ENCODE measurements around the gene CDAN1.

The CDAN1 gene

DNA sequence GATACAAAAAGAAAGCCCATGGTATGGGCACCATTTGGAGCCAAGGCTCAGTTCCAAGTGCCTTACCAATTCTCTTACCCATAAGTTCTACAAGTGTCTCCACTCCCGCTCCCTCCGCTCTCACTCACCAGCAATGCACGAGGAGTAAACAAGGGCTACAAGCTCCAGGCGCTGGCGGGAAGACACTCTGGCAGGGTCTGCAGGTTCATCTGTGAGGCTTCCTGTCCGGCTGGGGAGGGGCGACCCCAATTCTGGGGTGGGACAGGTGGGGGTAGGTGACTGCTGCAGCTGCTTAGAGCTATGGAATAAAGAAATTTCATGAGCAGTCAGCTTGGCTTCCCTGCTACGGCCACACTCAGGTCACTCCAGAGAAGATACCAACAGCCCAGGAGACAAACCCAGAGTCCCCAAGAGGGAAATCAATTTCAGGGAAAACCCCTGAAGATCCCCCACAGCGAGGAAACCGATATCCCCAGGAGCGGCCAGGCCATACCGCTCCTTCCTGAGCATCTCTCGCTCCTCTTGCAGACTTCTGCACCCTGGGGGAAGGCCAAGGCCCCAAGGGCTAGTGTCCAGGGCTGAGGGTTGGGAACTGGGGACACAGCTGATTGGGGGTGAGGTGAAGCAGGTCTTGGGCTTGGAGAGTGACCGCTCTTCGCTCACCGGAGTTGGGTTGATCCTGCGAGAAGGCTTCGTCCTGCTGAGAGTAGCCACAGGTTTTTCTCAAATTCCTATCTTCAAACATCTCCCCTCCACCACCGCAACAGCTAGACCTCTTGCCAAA, 1.4 kb downstream of the CDAN1 start:
- DNase-seq (ENCODE audit: low read depth in 2 of 2): no peak

DNA sequence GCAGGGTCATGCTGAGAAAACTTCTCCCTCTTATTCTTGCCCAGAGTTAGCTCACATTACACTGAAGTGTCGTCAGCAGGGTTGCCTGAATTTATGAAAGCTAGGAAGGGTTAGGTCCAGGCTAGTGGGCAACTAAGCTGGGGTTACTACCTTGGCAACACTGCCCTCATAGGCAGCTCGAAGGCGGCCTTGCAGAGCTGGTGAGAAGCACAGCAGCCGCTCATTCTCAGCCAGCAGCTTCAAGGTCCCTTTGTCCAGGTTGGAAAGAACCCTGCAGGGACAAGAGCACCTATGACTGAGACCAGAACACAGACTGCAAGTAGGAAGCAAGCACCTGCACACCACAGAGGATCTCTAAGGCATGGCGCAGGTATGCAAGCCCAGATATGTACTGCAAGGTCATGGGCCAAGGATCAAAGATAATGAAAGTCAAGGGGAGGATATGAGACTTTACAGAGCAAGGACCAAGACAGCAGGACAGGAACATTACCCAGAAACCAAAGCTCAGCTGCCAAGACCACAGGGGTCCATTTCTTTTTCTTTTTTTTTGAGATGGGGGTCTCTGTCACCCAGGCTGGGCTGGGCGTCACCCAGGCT, 2.8 kb downstream of the CDAN1 start:
- no peak for DNase-seq (ENCODE audit: low read depth in 2 of 2)

DNA sequence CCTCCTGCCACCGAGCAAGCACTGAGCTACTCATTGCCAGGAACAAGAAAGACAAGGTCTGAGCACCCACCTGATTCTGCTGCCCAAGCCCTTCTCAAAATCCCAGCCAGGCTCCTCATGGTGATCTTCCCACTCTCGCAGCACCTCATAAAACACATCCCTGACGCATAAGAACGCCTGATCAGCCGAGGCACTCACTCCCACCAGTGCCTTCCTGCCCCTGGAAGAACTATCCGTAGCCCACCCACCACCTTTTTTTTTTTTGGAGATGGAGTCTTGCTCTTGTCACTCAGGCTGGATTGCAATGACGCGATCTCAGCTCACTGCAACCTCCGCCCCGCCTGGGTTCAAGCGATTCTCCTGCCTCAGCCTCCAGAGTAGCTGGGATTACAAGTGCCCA, 3.9 kb downstream of the CDAN1 start:
- DNase-seq (ENCODE audit: low read depth in 2 of 2): no peak

DNA sequence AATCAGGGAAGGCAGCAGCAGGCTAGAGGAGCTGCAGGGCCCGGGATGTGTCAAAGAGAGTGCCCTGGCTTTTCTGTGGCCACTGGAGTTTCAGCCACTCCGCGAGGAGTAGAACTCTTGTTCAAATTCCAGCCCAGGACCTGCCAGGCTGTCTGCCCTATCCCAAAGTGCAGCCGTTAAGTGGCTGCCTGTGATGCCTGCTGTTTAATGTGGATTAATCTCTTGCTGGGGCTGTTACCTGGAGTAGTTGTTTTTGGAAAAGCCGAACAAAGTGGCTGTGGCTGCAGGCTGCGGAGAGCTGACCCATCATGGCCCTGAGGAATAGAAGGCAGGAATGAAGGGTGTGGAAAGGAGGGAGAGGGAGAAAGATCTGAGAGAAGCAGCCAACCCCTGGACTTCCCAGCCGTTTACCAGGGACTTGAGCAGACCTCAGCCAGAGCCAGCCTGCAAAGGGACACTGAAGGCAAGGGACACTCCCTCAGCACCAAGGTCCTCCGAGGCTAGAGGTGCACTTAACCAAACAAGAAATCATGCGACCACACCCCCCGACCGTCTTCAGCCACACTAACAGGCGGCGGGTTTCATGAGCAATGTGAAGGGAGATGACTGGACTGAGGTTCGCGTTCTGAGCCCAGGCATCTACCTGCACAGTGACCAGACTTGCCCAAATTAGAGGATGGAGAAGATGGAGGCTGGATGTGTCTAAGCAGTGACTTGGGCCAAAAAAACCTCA, 4.7 kb downstream of the CDAN1 start:
- DNase-seq (ENCODE audit: low read depth in 2 of 2): no peak

DNA sequence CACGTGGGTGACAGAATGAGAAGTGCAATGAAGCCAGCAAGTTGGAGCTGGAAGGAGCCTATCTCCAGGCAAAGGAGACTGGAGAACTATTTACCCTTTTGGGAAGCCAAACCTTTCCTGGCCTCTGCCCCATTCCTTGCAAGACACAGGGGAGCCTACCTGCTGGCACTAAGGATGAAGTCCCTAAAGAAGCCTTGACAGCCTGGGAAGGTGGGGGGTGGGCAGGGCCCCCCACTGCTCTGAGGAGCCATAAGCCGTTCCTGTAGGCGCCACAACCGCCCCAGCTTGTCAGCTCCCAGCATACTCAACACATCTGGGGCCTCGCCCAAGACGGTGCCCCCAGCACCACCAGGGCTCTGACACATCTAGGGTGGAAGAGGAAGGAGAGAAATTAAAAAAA, 5.5 kb downstream of the CDAN1 start:
- DNase-seq (ENCODE audit: low read depth in 2 of 2): no peak

DNA sequence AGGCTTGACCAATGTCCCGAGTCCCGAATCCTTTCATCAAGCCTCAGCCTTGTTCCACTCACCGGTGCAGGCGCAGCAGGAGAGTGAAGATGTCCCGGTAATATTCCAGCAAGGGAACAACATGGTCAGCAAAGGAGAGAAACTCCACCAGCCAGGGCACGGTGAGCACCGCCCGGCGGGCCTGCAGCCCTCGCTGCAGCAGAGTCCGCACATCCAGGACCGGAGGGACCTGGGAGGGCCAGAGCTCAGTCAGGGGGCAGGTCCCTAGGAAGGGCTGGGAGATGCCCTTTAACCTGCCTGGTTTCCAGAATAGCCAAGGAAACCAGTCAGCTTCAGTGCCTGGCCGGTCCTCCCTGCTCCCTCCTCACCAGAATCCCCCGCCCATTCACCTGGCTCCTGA, 6.4 kb downstream of the CDAN1 start:
- no peak for DNase-seq (ENCODE audit: low read depth in 2 of 2)

DNA sequence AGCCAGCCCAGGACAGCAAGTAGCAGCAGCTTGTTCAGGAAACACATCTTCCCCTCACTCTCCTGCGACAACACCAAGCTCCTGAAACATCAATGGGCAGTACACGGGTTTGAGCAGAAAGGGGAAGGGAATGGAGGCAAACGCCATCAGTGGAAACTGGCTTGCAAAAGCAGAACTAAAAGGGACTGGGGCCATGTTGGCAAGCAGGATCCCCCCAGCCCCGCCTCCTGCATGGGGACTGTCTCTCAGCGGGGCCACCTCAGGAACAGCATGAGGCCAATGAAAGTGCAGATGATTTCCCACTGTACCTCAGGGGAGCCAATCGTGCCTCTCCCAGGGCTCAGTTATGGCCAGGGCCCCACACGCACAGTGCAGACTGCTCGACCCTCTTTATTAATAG, 6.8 kb downstream of the CDAN1 start:
- no peak for DNase-seq (ENCODE audit: low read depth in 2 of 2)

DNA sequence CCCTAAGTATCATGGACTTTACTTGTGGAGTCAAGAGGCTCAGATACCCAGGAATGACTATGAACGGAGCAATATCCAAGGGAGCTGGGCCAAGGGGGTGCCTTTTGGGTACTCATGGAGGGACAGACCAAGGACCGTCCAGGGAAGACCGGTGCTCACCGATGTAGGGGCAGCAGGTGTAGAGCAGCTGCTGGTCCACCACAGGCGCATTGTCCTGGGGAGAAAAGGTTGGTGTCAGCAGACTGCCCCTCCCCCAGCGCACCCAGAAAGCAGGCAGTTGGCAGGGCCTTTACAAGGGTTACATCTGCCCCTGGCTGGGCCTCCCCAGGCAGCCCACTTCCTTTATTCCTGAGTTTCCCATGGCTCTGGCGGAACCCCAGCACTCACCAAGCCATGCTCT, 7.5 kb downstream of the CDAN1 start:
- no peak for DNase-seq (ENCODE audit: low read depth in 2 of 2)

DNA sequence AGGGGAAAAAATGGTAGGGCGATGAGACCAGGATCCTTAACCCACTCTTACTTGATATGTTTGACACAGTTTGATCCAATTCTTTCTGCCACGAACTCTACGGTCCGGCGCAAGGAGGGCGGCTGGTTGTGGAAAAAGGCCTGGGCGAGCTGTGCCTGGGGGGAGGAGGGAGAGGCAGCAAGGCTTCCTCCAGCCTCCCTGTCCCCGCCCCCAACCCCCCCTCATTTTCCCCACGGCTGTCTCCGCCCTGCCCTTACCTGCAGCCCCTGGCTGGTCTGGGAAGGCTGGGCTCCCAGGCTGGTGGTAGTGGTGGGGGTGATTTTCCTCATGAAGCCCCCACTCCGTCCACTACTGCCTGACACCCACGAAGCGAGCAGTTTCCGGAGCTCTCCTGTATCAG, 8.0 kb downstream of the CDAN1 start:
- no peak for DNase-seq (ENCODE audit: low read depth in 2 of 2)

DNA sequence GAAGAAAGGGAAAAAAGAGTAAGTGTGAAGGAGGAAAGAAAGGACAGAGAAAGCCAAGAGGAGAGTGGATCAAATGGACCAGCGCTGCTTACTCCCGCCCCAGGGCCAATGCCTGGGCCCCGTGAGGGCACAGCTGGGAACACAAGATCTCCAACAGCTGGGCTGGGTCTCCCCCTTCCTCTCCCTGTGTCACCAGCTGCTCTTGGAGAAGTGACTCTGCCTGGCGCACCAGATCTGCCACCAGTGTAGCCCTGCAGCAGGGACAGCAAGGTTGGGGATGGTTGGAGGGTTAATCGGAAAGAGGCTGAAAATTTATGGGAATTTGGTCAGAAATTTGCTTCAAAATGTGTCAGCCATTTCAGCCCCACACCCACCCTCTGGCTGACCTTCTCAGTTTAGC, 8.4 kb downstream of the CDAN1 start:
- DNase-seq (ENCODE audit: low read depth in 2 of 2): no peak

DNA sequence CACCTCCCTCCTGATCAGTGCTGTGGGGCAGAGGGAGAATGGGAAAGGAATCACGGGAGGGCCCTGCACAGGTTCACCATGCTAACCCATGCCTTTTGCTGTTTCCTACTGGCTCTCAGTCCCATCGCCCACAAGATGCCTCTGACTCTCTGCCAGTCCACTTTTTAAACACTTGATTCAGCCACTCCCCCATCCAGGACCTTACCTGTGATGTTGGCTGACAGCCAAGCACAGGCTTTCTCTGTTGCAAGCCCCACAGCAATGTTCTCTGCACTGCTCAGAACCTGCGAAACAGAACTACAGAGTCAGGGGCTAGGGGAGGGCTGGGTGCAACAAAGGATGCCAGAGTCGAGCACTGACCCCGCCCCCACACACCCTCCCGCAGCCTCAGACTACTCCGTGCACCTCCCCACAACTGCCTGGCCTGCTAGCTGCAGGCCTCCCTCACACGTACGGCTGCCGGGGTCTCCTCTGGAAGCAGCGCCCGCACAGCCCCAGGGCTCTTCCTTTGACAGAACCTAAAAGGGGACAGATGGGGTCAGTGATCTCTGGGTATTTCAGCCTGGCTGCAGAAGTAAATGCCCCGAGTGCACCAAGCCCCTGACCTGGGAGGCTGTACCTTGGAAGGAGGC, 9.1 kb downstream of the CDAN1 start:
- DNase-seq (ENCODE audit: low read depth in 2 of 2): no peak

DNA sequence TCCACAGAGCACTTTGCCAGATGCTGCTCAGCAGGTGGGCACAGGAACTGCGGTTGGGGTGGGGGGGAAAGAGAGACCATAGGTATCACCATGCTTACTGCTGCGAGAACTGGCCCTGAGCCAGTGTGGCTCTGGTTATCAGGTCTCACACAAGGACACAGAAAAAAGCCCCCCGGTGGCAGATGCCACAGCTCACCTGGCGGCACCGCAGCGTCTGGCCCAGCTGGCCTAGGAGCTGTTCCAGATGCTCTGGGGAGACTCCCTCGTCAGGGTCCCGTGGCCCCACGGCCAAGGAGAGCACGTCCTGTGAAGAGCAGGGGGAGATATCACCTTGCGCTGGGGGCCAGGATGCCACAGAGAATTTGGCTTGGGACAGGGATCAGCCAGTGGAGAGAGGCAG, 10.8 kb downstream of the CDAN1 start:
- DNase-seq (ENCODE audit: low read depth in 2 of 2): no peak

DNA sequence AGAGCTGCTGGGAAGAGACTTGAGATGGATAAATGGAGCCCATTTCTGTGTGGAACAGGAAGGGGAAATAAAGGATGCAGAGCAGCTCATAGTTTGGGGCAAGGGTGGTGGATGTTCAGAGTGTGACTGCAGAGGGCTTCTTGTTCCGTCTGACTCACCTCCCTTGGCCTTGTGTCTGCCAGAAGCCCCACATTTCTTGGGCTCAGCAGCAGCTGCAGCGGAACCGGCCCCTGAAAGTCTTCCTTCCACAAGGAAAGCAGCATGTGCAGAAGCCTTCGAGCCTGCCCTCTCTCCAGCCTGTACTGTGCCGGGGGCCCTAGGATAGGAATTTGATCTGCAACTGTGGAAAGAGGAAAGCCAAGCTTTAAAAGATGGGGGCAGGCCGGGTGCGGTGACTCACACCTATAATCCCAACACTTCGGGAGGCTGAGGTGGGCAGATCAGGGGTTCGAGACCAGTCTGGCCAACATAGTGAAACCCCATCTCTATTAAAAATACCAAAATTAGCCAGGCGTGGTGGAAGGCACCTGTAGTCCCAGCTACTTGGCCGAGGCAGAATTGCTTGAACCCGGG, 11.5 kb downstream of the CDAN1 start:
- DNase-seq (ENCODE audit: low read depth in 2 of 2): no peak

DNA sequence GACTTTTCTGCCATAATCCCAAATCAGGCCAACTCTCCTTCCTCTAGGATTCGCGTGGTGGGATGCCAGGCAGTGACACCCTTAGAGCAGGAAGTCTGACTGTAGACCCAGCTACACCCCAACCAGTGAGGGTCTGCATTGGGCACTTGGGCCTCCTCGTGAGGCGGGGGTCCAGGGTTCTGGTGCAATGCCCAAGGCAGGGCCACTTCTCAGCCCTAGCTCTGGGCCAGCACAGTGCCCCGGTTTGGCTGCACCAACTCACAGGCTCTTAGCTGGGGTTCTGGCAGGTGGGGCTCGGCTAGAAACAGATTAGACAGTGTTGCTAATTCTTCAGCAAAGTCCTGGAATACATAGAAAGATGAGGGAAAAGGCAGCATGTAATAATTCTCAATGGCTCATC, 12.7 kb downstream of the CDAN1 start:
- DNase-seq (ENCODE audit: low read depth in 2 of 2): no peak

DNA sequence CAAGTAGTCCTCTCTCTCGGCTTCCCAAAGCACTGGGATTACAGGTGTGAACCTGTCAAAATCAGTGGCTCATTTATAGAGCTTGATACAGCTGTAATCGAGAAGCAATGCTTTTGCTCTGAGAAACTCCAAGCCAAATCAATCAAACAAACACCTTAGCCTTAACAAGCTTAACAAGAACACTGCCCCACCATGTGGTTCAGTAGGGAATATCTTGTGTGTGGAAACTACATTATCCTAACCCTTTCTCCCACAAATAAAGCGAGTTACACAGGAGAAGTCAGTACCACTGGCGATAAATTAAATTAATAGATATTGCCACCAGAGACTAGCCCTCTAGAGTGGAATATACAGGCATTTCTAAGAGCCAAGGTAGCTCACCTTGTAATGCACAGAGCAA, 13.9 kb downstream of the CDAN1 start:
- no peak for DNase-seq (ENCODE audit: low read depth in 2 of 2)

DNA sequence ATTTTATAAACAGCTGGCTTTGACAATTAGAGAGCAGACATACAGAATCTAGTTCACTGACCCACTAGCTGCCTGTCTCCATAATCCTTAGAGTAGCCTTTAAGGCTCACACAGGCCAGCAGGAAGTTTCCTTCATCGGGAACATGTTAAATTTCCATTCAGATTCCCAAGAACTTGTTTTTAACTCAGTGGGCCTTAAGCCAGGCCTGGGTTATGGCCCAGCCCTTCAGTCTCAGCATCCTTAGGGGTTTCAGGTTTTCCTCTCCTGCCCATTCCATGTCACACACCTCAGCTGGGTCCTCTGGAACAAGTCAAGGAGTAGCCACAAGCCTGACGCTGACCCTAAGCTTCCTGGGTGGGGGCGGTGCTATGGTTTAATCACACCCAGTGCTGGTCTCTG, 15.0 kb downstream of the CDAN1 start:
- DNase-seq (ENCODE audit: low read depth in 2 of 2): no peak

DNA sequence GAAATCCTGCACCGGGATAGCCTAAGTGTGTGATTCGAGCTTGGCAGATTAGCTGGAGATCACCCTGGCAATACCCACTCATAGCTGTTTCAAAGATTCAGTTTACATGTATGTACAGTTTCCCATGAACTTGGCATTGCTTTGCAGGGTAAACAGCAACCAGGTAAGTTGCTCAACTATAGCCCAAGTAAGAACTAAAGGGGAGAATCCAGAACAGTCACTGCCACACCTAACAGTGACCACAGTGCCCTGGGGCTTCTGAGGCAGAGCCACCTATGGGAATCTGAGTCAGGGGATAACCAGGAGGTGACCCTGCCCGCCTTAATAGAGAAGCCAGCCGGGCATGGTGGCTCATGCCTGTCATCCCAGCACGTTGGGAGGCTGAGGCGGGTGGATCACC, 15.9 kb downstream of the CDAN1 start:
- no peak for DNase-seq (ENCODE audit: low read depth in 2 of 2)

DNA sequence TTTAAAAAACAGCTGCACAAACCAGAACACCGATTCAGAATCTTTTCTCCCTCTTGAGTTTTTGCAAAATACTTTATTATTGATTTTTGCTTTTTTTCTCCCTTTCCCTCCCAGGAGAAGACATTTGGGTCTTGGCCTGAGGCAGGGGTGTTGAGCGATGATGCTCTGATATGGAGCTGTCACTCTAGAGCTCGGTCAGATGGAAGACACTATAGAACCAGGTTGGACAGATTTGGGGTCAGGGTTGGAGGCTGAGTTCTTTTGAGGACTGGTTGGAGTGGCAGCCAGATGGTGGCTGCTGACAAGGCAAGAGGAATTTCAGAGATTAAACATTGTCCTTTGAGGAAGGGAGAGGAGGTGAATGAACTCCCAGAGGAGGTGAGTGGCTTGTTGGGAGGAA, 16.9 kb downstream of the CDAN1 start:
- no peak for DNase-seq (ENCODE audit: low read depth in 2 of 2)

DNA sequence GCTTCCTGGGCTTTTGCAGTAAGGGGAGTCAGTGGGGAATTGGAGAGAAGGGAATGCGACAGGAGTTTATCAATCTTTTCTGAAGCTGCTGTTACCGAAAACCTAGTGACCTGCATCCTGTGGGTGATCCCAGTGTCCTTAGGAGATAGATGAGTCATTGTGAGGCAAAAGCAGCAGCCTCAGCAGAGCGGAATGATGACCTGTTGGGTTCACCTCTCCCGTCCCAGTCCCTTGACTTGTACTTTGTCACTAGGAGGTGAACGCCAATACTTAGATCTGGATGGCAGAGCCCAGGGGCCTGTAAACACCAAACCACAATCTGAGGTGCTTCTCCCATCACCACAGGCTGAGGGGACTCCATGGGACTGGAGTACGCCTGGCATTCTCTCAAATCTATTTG, 17.9 kb downstream of the CDAN1 start:
- no peak for DNase-seq (ENCODE audit: low read depth in 2 of 2)

DNA sequence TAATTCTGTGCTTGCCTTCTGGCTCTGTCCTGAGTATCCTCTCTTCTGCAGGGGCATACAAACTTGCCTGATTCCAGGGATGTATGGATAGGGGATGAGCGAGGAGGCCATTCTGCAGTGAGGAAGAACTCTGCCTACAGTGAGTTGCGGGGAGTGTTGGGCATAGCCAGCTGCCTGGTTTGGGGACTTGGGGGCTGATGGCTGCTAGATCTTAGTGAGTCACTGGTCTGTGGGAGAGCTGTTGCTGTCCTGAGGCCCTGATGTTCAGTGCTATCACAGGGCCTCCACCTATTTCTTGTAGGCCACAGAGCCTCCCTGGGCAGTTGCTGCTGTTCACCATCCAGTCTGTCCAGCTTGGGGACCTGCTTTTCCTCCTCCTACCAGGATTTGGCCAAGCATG, 20.3 kb downstream of the CDAN1 start:
- DNase-seq (ENCODE audit: low read depth in 2 of 2): no peak

DNA sequence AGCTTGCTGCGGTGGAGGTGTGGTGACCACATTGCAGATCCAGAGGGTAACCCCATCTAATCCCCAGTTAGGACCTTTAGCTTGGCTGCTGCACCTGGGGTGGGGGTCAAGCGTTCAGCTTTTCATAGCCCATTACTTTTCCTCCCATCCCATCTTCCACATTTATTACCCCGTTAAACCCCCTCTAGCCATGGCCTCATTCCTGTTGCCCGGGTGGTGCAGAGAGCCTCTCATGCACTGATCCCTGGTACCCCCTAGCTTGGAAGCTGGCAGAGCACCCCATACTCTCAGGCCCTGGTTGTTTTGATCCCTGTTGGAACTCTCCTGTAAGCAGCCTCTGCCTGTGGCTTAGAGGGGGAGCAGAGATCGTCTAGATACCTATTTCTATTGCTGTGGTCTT, 20.8 kb downstream of the CDAN1 start:
- DNase-seq (ENCODE audit: low read depth in 2 of 2): no peak

DNA sequence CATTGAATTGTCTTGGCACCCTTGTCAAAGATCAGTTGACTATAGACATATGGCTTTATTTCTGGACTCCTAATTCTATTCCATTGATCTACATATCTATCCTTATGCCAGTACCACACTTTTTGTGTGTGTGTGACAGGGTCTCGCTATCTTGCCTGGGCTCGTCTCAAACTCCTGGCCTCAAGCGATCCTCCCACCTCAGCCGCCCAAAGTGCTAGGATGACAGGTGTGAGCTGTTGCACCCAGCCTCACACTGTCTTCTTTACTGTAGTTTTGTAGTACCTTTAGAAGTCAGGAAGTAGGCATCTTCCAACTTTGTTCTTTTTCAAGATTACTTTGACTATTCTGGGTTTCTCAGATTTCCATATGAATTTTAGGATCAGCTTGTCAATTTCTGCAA, 24.3 kb downstream of the CDAN1 start:
- no peak for DNase-seq (ENCODE audit: low read depth in 2 of 2)
